H1 (cell line): ENCODE results near the gene MYH3. TPM values are rescaled to one million over a fixed set of nuclear protein-coding genes. Genes with fewer than 3 reads are reported as not detected.
A peak's percentile ranks its signal among the peaks of the same experiment; 100 is the strongest.

Experiments used
- CTCF ChIA-PET: fragments of 300-600 bp; sonication (Branson Sonifier 250); formaldehyde crosslinking; loops from one replicate; lab custom pipeline; 2021; ENCODE audit not compliant: partially characterized antibody; lab: Charles Lee
- POLR2A ChIA-PET: fragments of 300-600 bp; sonication (Branson Sonifier 250); formaldehyde crosslinking; loops from one replicate; lab custom pipeline; 2021; ENCODE audit warnings: inconsistent platforms; ENCODE audit not compliant: partially characterized antibody; lab: Charles Lee
- DNase-seq, 2 experiments: peaks; one replicate each; pipeline versions ENCODE4 v3.0.0 to v3.0.0-alpha.2; 2010 to 2022; ENCODE audit warnings: low spot score in 2 of 2, low read depth in 1 of 2, mixed read lengths in 1 of 2
- FAIRE-seq: peaks from 2 replicates; lab custom pipeline; 2011; peaks lifted over from hg19 to GRCh38; lab: Jason Lieb, UNC
- H2AFZ ChIP-seq: 2 replicates; pipeline ENCODE4 v1.8.1; 2012; ENCODE audit warnings: low read length, inconsistent platforms
- H2AK5ac ChIP-seq: 2 replicates; pipeline ENCODE4 v1.6.1; 2013; ENCODE audit warnings: low read depth, low read length
- H2BK120ac ChIP-seq: replicated peaks from 2 replicates; pipeline ENCODE3; 2013; ENCODE audit warnings: low read depth, low read length, inconsistent platforms
- H2BK12ac ChIP-seq: 2 replicates; pipeline ENCODE4 v1.6.1; 2013; ENCODE audit warnings: low read depth, low read length
- H2BK15ac ChIP-seq: 2 replicates; pipeline ENCODE4 v1.6.1; 2013; ENCODE audit warnings: low read length
- H2BK20ac ChIP-seq: 2 replicates; pipeline ENCODE4 v1.6.1; 2013; ENCODE audit warnings: low read length
- H2BK5ac ChIP-seq: 2 replicates; pipeline ENCODE4 v1.6.1; 2013; ENCODE audit warnings: low read depth, low read length
- H3K14ac ChIP-seq: 2 replicates; pipeline ENCODE4 v1.6.1; 2013; ENCODE audit warnings: inconsistent platforms; ENCODE audit not compliant: insufficient read length
- H3K18ac ChIP-seq: 2 replicates; pipeline ENCODE4 v1.6.1; 2013; ENCODE audit warnings: low read length; ENCODE audit errors: extremely low read depth
- H3K23ac ChIP-seq: 2 replicates; pipeline ENCODE4 v1.6.1; 2013; ENCODE audit warnings: inconsistent platforms; ENCODE audit not compliant: insufficient read length
- H3K23me2 ChIP-seq: 2 replicates; pipeline ENCODE4 v1.6.1; 2013; ENCODE audit warnings: low read depth, low read length
- H3K27ac ChIP-seq: 2 replicates; pipeline ENCODE4 v1.6.1; 2011; ENCODE audit warnings: low read depth, low read length, inconsistent platforms
- H3K27me3 ChIP-seq, 4 experiments: replicated peaks in 1 of 4; 1 replicate in 1 of 4; 2 replicates in 3 of 4; pipeline versions ENCODE4 v1.6.1 to v1.8.1; 2011 to 2013; ENCODE audit warnings: low read length in 3 of 4, mild to moderate bottlenecking in 3 of 4, inconsistent platforms in 2 of 4, mixed read lengths in 2 of 4, moderate library complexity in 1 of 4; ENCODE audit not compliant: control insufficient read depth in 3 of 4, insufficient read depth in 3 of 4; ENCODE audit errors: extremely low read depth in 1 of 4
- H3K36me3 ChIP-seq, 4 experiments: 2 replicates each; pipeline versions ENCODE4 v1.6.1 to v1.8.1; 2011 to 2013; ENCODE audit warnings: mild to moderate bottlenecking in 4 of 4, low read length in 3 of 4, moderate library complexity in 2 of 4, control low read depth in 1 of 4, inconsistent platforms in 1 of 4; ENCODE audit not compliant: insufficient read depth in 4 of 4, control insufficient read depth in 2 of 4
- H3K4ac ChIP-seq: replicated peaks from 2 replicates; pipeline ENCODE3; 2013; ENCODE audit warnings: low read length, low read depth, mixed read lengths, inconsistent platforms; ENCODE audit not compliant: insufficient read length
- H3K4me1 ChIP-seq, 4 experiments: replicated peaks in 1 of 4; 1 replicate in 1 of 4; 2 replicates in 3 of 4; pipeline versions ENCODE4 v1.6.1 to v1.8.1; 2011 to 2013; ENCODE audit warnings: low read length in 3 of 4, inconsistent platforms in 2 of 4, mixed read lengths in 1 of 4; ENCODE audit not compliant: insufficient read depth in 4 of 4, control insufficient read depth in 3 of 4
- H3K4me2 ChIP-seq, 2 experiments: 2 replicates each; pipeline versions ENCODE4 v1.6.1 to v1.8.1; 2011 to 2013; ENCODE audit warnings: low read depth in 2 of 2, low read length in 2 of 2, control low read depth in 1 of 2, inconsistent platforms in 1 of 2, mild to moderate bottlenecking in 1 of 2; ENCODE audit not compliant: insufficient read depth in 1 of 2
- H3K4me3 ChIP-seq, 4 experiments: fragments of 200-600, 300-600 bp in 1 of 4; sonication (generic), shearing (Covaris generic), sonication (Bioruptor Twin) in 1 of 4; 2 replicates each; pipeline versions ENCODE4 v1.5.1 to v1.8.1; 2011 to 2016; ENCODE audit warnings: low read length in 4 of 4, low read depth in 3 of 4, control low read depth in 2 of 4, inconsistent platforms in 2 of 4, mild to moderate bottlenecking in 2 of 4, mixed read lengths in 1 of 4, moderate library complexity in 1 of 4; ENCODE audit not compliant: insufficient read depth in 2 of 4; ENCODE audit errors: extremely low read depth in 1 of 4
- H3K56ac ChIP-seq: replicated peaks from 2 replicates; pipeline ENCODE3; 2013; ENCODE audit warnings: low read depth, mild to moderate bottlenecking, mixed read lengths, low read length, inconsistent platforms; ENCODE audit not compliant: insufficient read length
- H3K79me1 ChIP-seq: 2 replicates; pipeline ENCODE4 v1.6.1; 2013; ENCODE audit warnings: low read depth, low read length, control low read depth
- H3K79me2 ChIP-seq, 2 experiments: 2 replicates each; pipeline versions ENCODE4 v1.6.1 to v1.8.1; 2012 to 2013; ENCODE audit warnings: low read length in 2 of 2, mild to moderate bottlenecking in 2 of 2, inconsistent platforms in 1 of 2; ENCODE audit not compliant: insufficient read depth in 2 of 2, control insufficient read depth in 1 of 2
- H3K9ac ChIP-seq, 4 experiments: replicated peaks in 1 of 4; 1 replicate in 1 of 4; 2 replicates in 3 of 4; pipeline versions ENCODE4 v1.6.1 to v1.8.1; 2011 to 2013; ENCODE audit warnings: low read depth in 3 of 4, low read length in 3 of 4, control low read depth in 2 of 4, mild to moderate bottlenecking in 2 of 4, moderate library complexity in 2 of 4, inconsistent platforms in 1 of 4; ENCODE audit errors: extremely low read depth in 1 of 4
- H3K9me3 ChIP-seq, 2 experiments: 2 replicates each; pipeline versions ENCODE4 v1.6.1 to v1.8.1; 2012 to 2013; ENCODE audit warnings: mild to moderate bottlenecking in 2 of 2, moderate library complexity in 2 of 2, control low read depth in 1 of 2, inconsistent platforms in 1 of 2, low read depth in 1 of 2, low read length in 1 of 2, mixed read lengths in 1 of 2; ENCODE audit not compliant: insufficient read depth in 2 of 2
- H4K20me1 ChIP-seq, 2 experiments: replicated peaks in 1 of 2; 2 replicates each; pipeline versions ENCODE3 to v1.8.1; 2011 to 2013; ENCODE audit warnings: inconsistent platforms in 2 of 2, low read length in 2 of 2, mild to moderate bottlenecking in 1 of 2; ENCODE audit not compliant: insufficient read depth in 2 of 2, control insufficient read depth in 1 of 2
- H4K5ac ChIP-seq: 2 replicates; pipeline ENCODE4 v1.6.1; 2013; ENCODE audit warnings: low read length, low read depth, mixed read lengths, inconsistent platforms; ENCODE audit not compliant: insufficient read length
- H4K8ac ChIP-seq: 2 replicates; pipeline ENCODE4 v1.8.0; 2013; ENCODE audit warnings: mild to moderate bottlenecking, moderate library complexity, low read length, inconsistent platforms; ENCODE audit not compliant: insufficient read depth; ENCODE audit errors: extremely low read depth
- H4K91ac ChIP-seq: replicated peaks from 2 replicates; pipeline ENCODE3; 2013; ENCODE audit warnings: low read length, mixed read lengths, inconsistent platforms; ENCODE audit not compliant: insufficient read length
- CHD2 ChIP-seq: IDR thresholded peaks from 2 replicates; pipeline ENCODE4 v1.6.1; 2012; ENCODE audit warnings: low read length, improper control_type of control experiment
- CTCF ChIP-seq, 3 experiments: IDR thresholded peaks; 1 replicate in 2 of 3; 2 replicates in 1 of 3; pipeline versions ENCODE4 v1.5.1 to v1.6.1; 2011; ENCODE audit warnings: low read length in 3 of 3, mild to moderate bottlenecking in 3 of 3, inconsistent platforms in 2 of 3, low read depth in 1 of 3, moderate library complexity in 1 of 3; ENCODE audit not compliant: insufficient read depth in 1 of 3; ENCODE audit errors: control extremely low read depth in 1 of 3
- EGR1 ChIP-seq: IDR thresholded peaks from 2 replicates; pipeline ENCODE4 v1.6.1; 2011; ENCODE audit warnings: low read depth, low read length, borderline replicate concordance
- NANOG ChIP-seq: IDR thresholded peaks from 2 replicates; pipeline ENCODE4 v1.6.1; 2011; ENCODE audit warnings: low read length, low read depth, mild to moderate bottlenecking, inconsistent platforms; ENCODE audit not compliant: insufficient read depth, poor library complexity, severe bottlenecking
- POLR2A ChIP-seq, 2 experiments: IDR thresholded peaks; 1 replicate in 1 of 2; 2 replicates in 1 of 2; pipeline ENCODE4 v1.6.1; 2011; ENCODE audit warnings: low read depth in 2 of 2, low read length in 2 of 2, mild to moderate bottlenecking in 2 of 2; ENCODE audit errors: control extremely low read depth in 1 of 2
- RAD21 ChIP-seq, 2 experiments: IDR thresholded peaks in 1 of 2; conservative IDR thresholded peaks in 1 of 2; 2 replicates each; pipeline ENCODE4 v1.6.1; 2011; ENCODE audit warnings: low read depth in 2 of 2, low read length in 2 of 2, improper control_type of control experiment in 1 of 2, inconsistent platforms in 1 of 2, mild to moderate bottlenecking in 1 of 2, moderate library complexity in 1 of 2
- SIN3A ChIP-seq, 2 experiments: IDR thresholded peaks in 1 of 2; conservative IDR thresholded peaks in 1 of 2; 2 replicates each; pipeline ENCODE4 v1.6.1; 2011 to 2012; ENCODE audit warnings: low read length in 2 of 2, improper control_type of control experiment in 1 of 2, low read depth in 1 of 2, mild to moderate bottlenecking in 1 of 2
- SIRT6 ChIP-seq: IDR thresholded peaks from one replicate; pipeline ENCODE4 v1.7.1; 2012; ENCODE audit warnings: low read length, inconsistent platforms
- WGBS, 2 experiments: shearing (Covaris generic) in 1 of 2; methylation state at CpG; one replicate each; pipeline versions ENCODE4 v1.1.6 to v1.1.7; 2013 to 2015; ENCODE audit warnings: low lambda C conversion rate in 2 of 2, mixed read lengths in 2 of 2, inconsistent platforms in 1 of 2, low coverage in 1 of 2, missing lambda C conversion rate in 1 of 2; ENCODE audit not compliant: insufficient replicate concordance in 2 of 2, insufficient coverage in 1 of 2, insufficient read length in 1 of 2; ENCODE audit errors: extremely low coverage in 1 of 2, missing lambda C conversion rate in 1 of 2; 5-methylcytosine and 5-hydroxymethylcytosine counted together
- polyA plus RNA-seq, 7 experiments: library from polyadenylated mRNA; depleted of rRNA in 3 of 7; stranded (reverse) in 5 of 7; unstranded in 2 of 7; fragments of >200 nt in 5 of 7; fragments of 200-250 nt in 2 of 7; gene quantifications; 1 replicate in 5 of 7; 2 replicates in 1 of 7; 4 replicates in 1 of 7; pipeline versions ENCODE4 v1.2.1 to v1.2.3, GENCODE V29; 2011 to 2013; ENCODE audit warnings: missing spikeins in 2 of 7, mixed read lengths in 2 of 7
- total RNA-seq: library from RNA; stranded (reverse); fragmentation: NEBNext Ultra II Directional; extraction: Animal tissue kit (Norgen Biotek cat#: 25700); gene quantifications from 2 replicates; pipeline ENCODE4 v1.2.1, GENCODE V29; 2021

MYH3 gene
- total and polyA plus RNA-seq, 2 of the 8 experiments (the other 6 are each of a cell fraction or from before 2014, with no cell fraction given), result 0.65 to 1.8 TPM

- H3K18ac ChIP-seq, result no peak overlapping the region
- POLR2A ChIA-PET, result interaction anchor here (1.0 kb wide), 1 partner anchor 58 kb away, joined by 3 read pairs; no protein-coding TSS in a partner anchor
- no peak overlapping the region for H2BK5ac ChIP-seq
- H3K36me3 ChIP-seq, result peaks cover 0 to 4% (median 1%) of the 10 kb centered on the region in 4 experiments; a peak in 2 of 8 replicates
- H4K8ac ChIP-seq, result no peak overlapping the region
- H3K23ac ChIP-seq, result no peak overlapping the region
- no peak overlapping the region for H2BK120ac ChIP-seq
- no peak overlapping the region for H2AFZ ChIP-seq
- FAIRE-seq (no peak), DNase-seq (no peak)
- H3K4ac ChIP-seq, result no peak overlapping the region
- no peak overlapping the region for H3K4me2 ChIP-seq
- 85% methylated on average over 14 of the region's 14 CpGs; no CpG with 5 or more reads in 1 of the 2 experiments for WGBS, 2 experiments
- H2BK20ac ChIP-seq, result no peak overlapping the region
- H4K20me1 ChIP-seq, result no peaks in the 10 kb centered on the region
- no peak overlapping the region for H3K4me3 ChIP-seq
- H3K56ac ChIP-seq, result no peak overlapping the region
- H3K27me3 ChIP-seq, result no peaks in the 10 kb centered on the region
- no peak overlapping the region for H4K91ac ChIP-seq
- no peaks in the 10 kb centered on the region for H3K4me1 ChIP-seq
- no peaks in the 10 kb centered on the region for H3K23me2 ChIP-seq
- TF ChIP-seq SIN3A (conservative IDR thresholded peaks at IDR 0.05 in 1 of 2, IDR thresholded peaks at IDR 0.05 in 1 of 2; ENCODE audit: low read depth in 1 of 2, low read length in 2 of 2) (no peak), NANOG (no peak), RAD21 (IDR thresholded peaks at IDR 0.05 in 1 of 2, conservative IDR thresholded peaks at IDR 0.05 in 1 of 2; ENCODE audit: low read depth in 2 of 2, low read length in 2 of 2) (peak; percentile 5 to 15; a peak in 1 of 4 replicates), CTCF (IDR thresholded peaks at IDR 0.05; ENCODE audit: control extremely low read depth in 1 of 3, insufficient read depth in 1 of 3, low read depth in 1 of 3, low read length in 3 of 3) (peak; percentile 50 to 73 (median 68)), POLR2A (IDR thresholded peaks at IDR 0.05; ENCODE audit: control extremely low read depth in 1 of 2, low read depth in 2 of 2, low read length in 2 of 2) (no peak), CHD2 (no peak), SIRT6 (no peak), EGR1 (no peak)
- TF ChIP-seq, all 59 proteins: peak for 2
- H2BK12ac ChIP-seq, result no peak overlapping the region
- no peak overlapping the region for H2BK15ac ChIP-seq
- H3K79me1 ChIP-seq, result no peaks in the 10 kb centered on the region
- no peaks in the 10 kb centered on the region for H3K79me2 ChIP-seq
- H4K5ac ChIP-seq, result no peak overlapping the region
- H3K9me3 ChIP-seq, result no peaks in the 10 kb centered on the region
- no peak overlapping the region for H3K9ac ChIP-seq
- H3K14ac ChIP-seq, result no peak overlapping the region
- CTCF ChIA-PET, result interaction anchor here (0.6 to 21.3 kb wide), 15 partner anchors 8 to 337 kb away, joined by 3 to 323 read pairs (median 4); partner anchors contain the start of gene MYH3
- no peak overlapping the region for H2AK5ac ChIP-seq
- H3K27ac ChIP-seq, result no peak overlapping the region
Measured at GRCh38 chr17:10635290-10635689, 21.8 kb downstream of the MYH3 start.
